Bronchial epithelial cell (primary cell): ENCODE results near the gene GPRC5A. TPM values are rescaled to one million over a fixed set of nuclear protein-coding genes. Genes with fewer than 3 reads are reported as not detected.

Source experiments
- DNase-seq: peaks from one replicate; pipeline ENCODE4 v3.0.0-alpha.2; 2010; ENCODE audit warnings: low read depth
- FAIRE-seq: peaks from 2 replicates; lab custom pipeline; 2011; peaks lifted over from hg19 to GRCh38; lab: Jason Lieb, UNC
- H3K27me3 ChIP-seq: 2 replicates; pipeline ENCODE4 v1.5.1; 2011; ENCODE audit warnings: low read length; ENCODE audit not compliant: control insufficient read depth, insufficient read depth
- H3K36me3 ChIP-seq: 2 replicates; pipeline ENCODE4 v1.5.1; 2011; ENCODE audit warnings: low read length; ENCODE audit not compliant: control insufficient read depth, insufficient read depth
- H3K4me3 ChIP-seq: 2 replicates; pipeline ENCODE4 v1.5.1; 2011; ENCODE audit warnings: mild to moderate bottlenecking, low read depth, low read length, control low read depth
- CTCF ChIP-seq: IDR thresholded peaks from 2 replicates; pipeline ENCODE4 v1.5.1; 2011; ENCODE audit warnings: mild to moderate bottlenecking, moderate library complexity, low read length, control low read depth, inconsistent platforms; ENCODE audit not compliant: insufficient read depth, severe bottlenecking
- total RNA-seq: library from RNA; depleted of rRNA; stranded (reverse); fragments of >200 nt; gene quantifications from 2 replicates; pipeline ENCODE4 v1.2.1, GENCODE V29; 2014

The GPRC5A gene
- total RNA-seq, 1 donor from 2014 or later = 16.1 TPM

DNA sequence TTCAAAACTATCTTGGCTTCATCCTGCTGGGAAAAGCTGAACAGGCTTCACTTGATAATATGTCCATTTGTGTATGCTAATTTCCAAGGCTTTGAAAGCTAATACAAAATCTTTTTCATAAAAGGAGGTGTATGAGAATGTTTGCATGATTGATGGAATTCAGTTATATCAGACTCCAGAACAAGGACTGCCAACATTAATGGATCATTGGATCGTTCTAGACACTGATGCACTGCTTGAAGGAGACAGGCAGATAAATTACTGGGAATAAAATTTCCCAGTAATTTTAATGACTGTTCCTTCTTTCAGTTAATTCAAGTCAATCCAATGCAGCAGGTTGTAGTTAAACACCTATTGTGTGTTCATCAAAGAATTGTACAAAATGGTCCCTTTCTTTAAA, 60.1 kb downstream of the GPRC5A start:
- DNase-seq (no peak), FAIRE-seq (no peak)
- no peaks in the 10 kb centered on the region for H3K27me3 ChIP-seq
- H3K4me3 ChIP-seq = no peak overlapping the region
- no peak for TF ChIP-seq CTCF
- H3K36me3 ChIP-seq = no peaks in the 10 kb centered on the region

DNA sequence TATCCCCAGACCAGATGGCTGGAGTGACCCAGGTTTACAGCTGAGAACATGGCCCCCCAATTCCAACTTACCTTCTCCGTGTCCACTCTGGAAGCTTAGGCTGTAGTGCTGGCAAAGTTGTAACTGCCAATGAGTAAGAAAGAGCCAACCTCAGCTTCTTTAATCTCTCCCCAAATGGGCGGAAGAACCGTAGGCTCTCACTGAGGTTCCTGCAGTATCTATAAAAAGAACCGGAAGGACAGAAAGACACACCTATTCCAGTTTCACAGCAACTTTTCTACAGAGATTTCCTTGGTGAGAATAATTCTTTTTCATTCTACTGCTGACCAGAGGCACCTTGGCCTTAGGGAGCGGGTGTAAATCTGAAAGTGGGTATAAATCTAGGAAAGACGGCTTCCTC, 60.7 kb downstream of the GPRC5A start, which contains the start of gene GPRC5D:
Gene GPRC5D (minus strand): TSS at position 135 of the 400 bp plus-strand sequence. CDS start 1,786 bp downstream, outside the sequence.
- no peak for TF ChIP-seq CTCF
- no peak for DNase-seq
- no peak within 1 kb of the TSS for H3K4me3 ChIP-seq
- H3K27me3 ChIP-seq = no peaks in the 10 kb centered on the region
- no peaks in the 10 kb centered on the region for H3K36me3 ChIP-seq
- no peak for FAIRE-seq

DNA sequence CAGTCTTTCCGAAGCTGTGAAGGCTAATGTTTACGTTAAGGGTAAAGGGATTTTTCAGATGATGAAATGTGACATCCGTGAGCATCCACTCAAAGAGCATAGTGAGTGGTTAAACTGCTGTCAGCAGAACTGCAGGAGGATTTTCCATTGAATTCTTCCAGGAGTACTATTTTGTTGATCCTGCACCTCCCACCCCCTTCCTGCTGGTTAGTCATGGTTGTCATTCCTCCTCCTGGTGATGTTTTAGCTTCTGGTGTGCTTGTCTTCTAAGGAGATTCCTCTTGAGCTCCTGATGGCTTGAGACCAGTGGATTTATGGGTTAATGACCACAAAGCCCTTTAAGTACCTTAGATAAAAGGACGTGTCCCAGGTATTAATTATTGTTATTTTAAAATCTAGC, 63.0 kb downstream of the GPRC5A start:
- no peak for TF ChIP-seq CTCF
- FAIRE-seq = no peak
- H3K27me3 ChIP-seq = no peaks in the 10 kb centered on the region

DNA sequence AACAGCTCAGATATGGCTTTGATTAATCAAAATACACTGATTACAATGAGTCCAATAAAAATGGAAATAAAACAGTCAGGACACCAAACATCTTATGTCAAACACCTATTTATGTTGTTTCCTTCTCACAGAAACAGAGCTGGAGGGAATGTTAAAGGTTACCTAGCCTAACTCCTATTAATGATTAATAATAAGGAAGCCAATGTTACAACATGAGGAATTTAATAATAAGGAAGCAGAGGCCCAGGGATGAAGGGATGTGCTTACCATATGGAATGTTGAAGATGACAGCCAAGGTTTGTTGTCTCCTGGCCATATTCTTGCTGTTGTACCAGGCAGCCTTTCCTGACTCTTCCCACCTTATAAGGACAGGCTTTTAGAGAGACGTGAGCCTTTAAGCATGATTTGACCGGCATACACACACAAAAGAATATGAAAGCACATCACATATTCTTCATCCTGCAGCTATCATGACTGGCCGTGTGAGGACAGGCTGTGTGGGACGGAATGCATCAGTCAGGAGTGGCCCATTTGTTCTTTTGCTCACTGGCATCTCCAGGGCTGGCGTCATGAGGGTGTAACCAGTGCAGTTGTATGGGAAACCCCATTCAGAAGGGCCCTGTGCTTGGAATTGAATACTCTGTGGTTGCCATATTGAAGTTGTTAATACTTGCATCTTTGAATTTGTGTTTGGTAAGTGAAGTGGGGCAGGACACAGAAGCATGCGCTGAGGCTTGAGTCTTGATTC, 63.7 kb downstream of the GPRC5A start:
- no peak for DNase-seq
- Histone ChIP-seq H3K36me3 (no peaks in the 10 kb centered on the region), H3K4me3 (no peak overlapping the region), H3K27me3 (no peaks in the 10 kb centered on the region)
- no peak for TF ChIP-seq CTCF
- no peak for FAIRE-seq

More for the DNA sequence above, 63.0 kb downstream of the GPRC5A start:
- no peak for DNase-seq
- Histone ChIP-seq H3K36me3 (no peaks in the 10 kb centered on the region), H3K4me3 (no peak overlapping the region)

- FAIRE-seq (peak; percentile 28), DNase-seq (no peak)
- Histone ChIP-seq H3K4me3 (no peak overlapping the region), H3K27me3 (no peaks in the 10 kb centered on the region), H3K36me3 (no peaks in the 10 kb centered on the region)
- no peak for TF ChIP-seq CTCF
Measured at GRCh38 chr12:12958886-12959285, 67.5 kb downstream of the GPRC5A start.
